ENCODE results near the gene ERCC3.
"Not testable (repeated sequence)": the region's sequence is repeated elsewhere in the genome, so short reads cannot be mapped to it uniquely, and the experiment has no call there.

DNA sequence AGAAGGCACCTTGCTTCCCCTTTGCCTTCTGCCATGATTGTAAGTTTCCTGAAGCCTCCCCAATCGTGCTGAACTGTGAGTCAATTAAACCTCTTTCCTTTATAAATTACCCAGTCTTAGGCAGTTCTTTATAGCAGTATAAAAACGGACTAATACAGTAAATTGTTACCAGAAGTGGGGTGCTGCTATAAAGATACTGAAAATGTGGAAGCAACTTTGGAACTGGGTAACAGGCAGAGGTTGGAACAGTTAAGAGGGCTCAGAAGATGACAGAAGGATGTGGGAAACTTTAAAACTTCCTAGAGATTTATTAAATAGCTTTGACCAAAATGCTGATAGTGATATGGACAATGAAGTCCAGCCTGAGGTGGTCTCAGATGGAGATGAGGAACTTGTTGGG lies 56.2 kb downstream of the ERCC3 start:
- TF ChIP-seq, protein P1, sequence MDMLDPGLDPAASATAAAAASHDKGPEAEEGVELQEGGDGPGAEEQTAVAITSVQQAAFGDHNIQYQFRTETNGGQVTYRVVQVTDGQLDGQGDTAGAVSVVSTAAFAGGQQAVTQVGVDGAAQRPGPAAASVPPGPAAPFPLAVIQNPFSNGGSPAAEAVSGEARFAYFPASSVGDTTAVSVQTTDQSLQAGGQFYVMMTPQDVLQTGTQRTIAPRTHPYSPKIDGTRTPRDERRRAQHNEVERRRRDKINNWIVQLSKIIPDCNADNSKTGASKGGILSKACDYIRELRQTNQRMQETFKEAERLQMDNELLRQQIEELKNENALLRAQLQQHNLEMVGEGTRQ (IDR thresholded peaks at IDR 0.05), result not testable (repeated sequence)
- TF ChIP-seq, protein P2, sequence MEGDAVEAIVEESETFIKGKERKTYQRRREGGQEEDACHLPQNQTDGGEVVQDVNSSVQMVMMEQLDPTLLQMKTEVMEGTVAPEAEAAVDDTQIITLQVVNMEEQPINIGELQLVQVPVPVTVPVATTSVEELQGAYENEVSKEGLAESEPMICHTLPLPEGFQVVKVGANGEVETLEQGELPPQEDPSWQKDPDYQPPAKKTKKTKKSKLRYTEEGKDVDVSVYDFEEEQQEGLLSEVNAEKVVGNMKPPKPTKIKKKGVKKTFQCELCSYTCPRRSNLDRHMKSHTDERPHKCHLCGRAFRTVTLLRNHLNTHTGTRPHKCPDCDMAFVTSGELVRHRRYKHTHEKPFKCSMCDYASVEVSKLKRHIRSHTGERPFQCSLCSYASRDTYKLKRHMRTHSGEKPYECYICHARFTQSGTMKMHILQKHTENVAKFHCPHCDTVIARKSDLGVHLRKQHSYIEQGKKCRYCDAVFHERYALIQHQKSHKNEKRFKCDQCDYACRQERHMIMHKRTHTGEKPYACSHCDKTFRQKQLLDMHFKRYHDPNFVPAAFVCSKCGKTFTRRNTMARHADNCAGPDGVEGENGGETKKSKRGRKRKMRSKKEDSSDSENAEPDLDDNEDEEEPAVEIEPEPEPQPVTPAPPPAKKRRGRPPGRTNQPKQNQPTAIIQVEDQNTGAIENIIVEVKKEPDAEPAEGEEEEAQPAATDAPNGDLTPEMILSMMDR (IDR thresholded peaks at IDR 0.05), result not testable (repeated sequence)

Measured in A549 (cell line).